GM19463 (cell line): ENCODE measurements around the gene SCLY.
"Not testable (repeated sequence)": the region's sequence is repeated elsewhere in the genome, so short reads cannot be mapped to it uniquely, and the experiment has no call there.

ENCODE experiments used
- ATAC-seq: cut with Tn5 transposase; IDR thresholded peaks from one replicate; pipeline ENCODE4 v1.9.1; 2021; ENCODE audit warnings: mild to moderate bottlenecking, moderate library complexity; ENCODE audit not compliant: unreplicated experiment

Gene SCLY

GRCh38 chr2:238060542-238061314 is at the start of gene SCLY:
SCLY (plus strand) TSS chr2:238061001; CDS start chr2:238061055, 54 bp downstream.
- ATAC-seq, result peak; percentile 93

GRCh38 chr2:238013806-238014205 is 47.0 kb upstream of the SCLY start:
- ATAC-seq, result no peak

- ATAC-seq, result no peak
Observed at GRCh38 chr2:238015705-238016104, 45.1 kb upstream of the SCLY start.

GRCh38 chr2:238016526-238016925 is 44.3 kb upstream of the SCLY start:
- ATAC-seq, result no peak

GRCh38 chr2:238019962-238020361 is 40.8 kb upstream of the SCLY start:
- ATAC-seq, result no peak

- ATAC-seq, result no peak
Observed at GRCh38 chr2:238020816-238021215, 40.0 kb upstream of the SCLY start.

GRCh38 chr2:238021327-238021726 is 39.5 kb upstream of the SCLY start:
- ATAC-seq, result no peak

- no peak for ATAC-seq
Observed at GRCh38 chr2:238022594-238023157, 38.1 kb upstream of the SCLY start.

- no peak for ATAC-seq
Observed at GRCh38 chr2:238023608-238024007, 37.2 kb upstream of the SCLY start.

GRCh38 chr2:238024986-238025385 is 35.8 kb upstream of the SCLY start:
- ATAC-seq, result no peak

- no peak for ATAC-seq
Observed at GRCh38 chr2:238025741-238026360, 35.0 kb upstream of the SCLY start.

- ATAC-seq, result no peak
Observed at GRCh38 chr2:238027058-238027457, 33.7 kb upstream of the SCLY start.

- no peak for ATAC-seq
Observed at GRCh38 chr2:238027591-238028415, 33.0 kb upstream of the SCLY start.

- no peak for ATAC-seq
Observed at GRCh38 chr2:238029853-238030252, 30.9 kb upstream of the SCLY start.

GRCh38 chr2:238030422-238031155 is 30.2 kb upstream of the SCLY start:
- ATAC-seq, result no peak

GRCh38 chr2:238031751-238032150 is 29.1 kb upstream of the SCLY start:
- ATAC-seq, result no peak

- ATAC-seq, result no peak
Observed at GRCh38 chr2:238032755-238033337, 28.0 kb upstream of the SCLY start.

GRCh38 chr2:238033991-238034390 is 26.8 kb upstream of the SCLY start:
- ATAC-seq, result not testable (repeated sequence)

- no peak for ATAC-seq
Observed at GRCh38 chr2:238038203-238038602, 22.6 kb upstream of the SCLY start.

GRCh38 chr2:238039151-238039550 is 21.6 kb upstream of the SCLY start:
- ATAC-seq, result no peak
